Tibial nerve (tissue), 4 donors: ENCODE measurements around the gene SYNM. TPM values are rescaled to one million over a fixed set of nuclear protein-coding genes. Genes with fewer than 3 reads are reported as not detected.

Experiments used
- DNase-seq, 2 donors: peaks; one replicate each; pipeline ENCODE4 v3.0.0-alpha.2; 2019; ENCODE audit warnings: low spot score in 2 of 2
- H3K27ac ChIP-seq, 4 donors: fragments of 200-600 bp; sonication (generic) in 3 of 4; one replicate each; pipeline ENCODE4 v1.5.1; 2017 to 2019; ENCODE audit warnings: mild to moderate bottlenecking in 1 of 4
- H3K27me3 ChIP-seq, 2 donors: fragments of 200-600 bp; sonication (generic) in 1 of 2; one replicate each; pipeline versions ENCODE4 v1.5.1 to v1.6.0; 2017 to 2019
- H3K36me3 ChIP-seq, 3 donors: fragments of 200-600 bp; sonication (generic); one replicate each; pipeline ENCODE4 v1.5.1; 2018 to 2019
- H3K4me1 ChIP-seq, 4 donors: fragments of 200-600 bp; sonication (generic) in 3 of 4; one replicate each; pipeline ENCODE4 v1.5.1; 2017 to 2019
- H3K4me3 ChIP-seq, 4 donors: fragments of 200-600 bp; sonication (generic) in 3 of 4; one replicate each; pipeline ENCODE4 v1.5.1; 2017 to 2019; ENCODE audit warnings: mild to moderate bottlenecking in 1 of 4, moderate library complexity in 1 of 4
- H3K9me3 ChIP-seq, 4 donors: fragments of 200-600 bp; sonication (generic) in 3 of 4; one replicate each; pipeline ENCODE4 v1.5.1; 2017 to 2019
- CTCF ChIP-seq, 5 experiments: fragments of 200-600 bp in 3 of 5; fragments of 450-650 bp in 2 of 5; sonication (generic) in 3 of 5; IDR thresholded peaks; one replicate each; pipeline ENCODE4 v1.5.1; 2016 to 2019; ENCODE audit warnings: antibody characterized with exemption in 5 of 5, mild to moderate bottlenecking in 3 of 5, moderate library complexity in 2 of 5
- EP300 ChIP-seq, 2 donors: sonication (generic); formaldehyde crosslinking; IDR thresholded peaks; one replicate each; pipeline ENCODE4 v1.6.1; 2017; ENCODE audit warnings: antibody characterized with exemption in 2 of 2, mild to moderate bottlenecking in 1 of 2
- POLR2A ChIP-seq, 2 donors: fragments of 450-650 bp; IDR thresholded peaks; one replicate each; pipeline ENCODE4 v1.6.1; 2017; ENCODE audit warnings: antibody characterized with exemption in 2 of 2, mild to moderate bottlenecking in 2 of 2, moderate library complexity in 2 of 2
- WGBS, 2 donors: methylation state at CpG; one replicate each; pipeline ENCODE4 v1.1.5; 2018; 5-methylcytosine and 5-hydroxymethylcytosine counted together
- total RNA-seq, 4 donors: library from RNA; depleted of rRNA; stranded (reverse); fragments of >200 nt; gene quantifications; one replicate each; pipeline ENCODE4 v1.1.0, GENCODE V29; 2016

SYNM gene
- total RNA-seq, 4 donors from 2014 or later, result 26.4 to 47.0 (median 29.6) TPM

GRCh38 chr15:99131441-99132023, 26.7 kb downstream of the SYNM start:
- no peak for DNase-seq
- Histone ChIP-seq H3K4me1 (peaks cover 0 to 28% (median 3%) of the 10 kb centered on the region in 4 donors), H3K27me3 (no peaks in the 10 kb centered on the region), H3K9me3 (no peaks in the 10 kb centered on the region), H3K27ac (no peak overlapping the region), H3K36me3 (peaks cover 0 to 53% (median 0%) of the 10 kb centered on the region in 3 donors), H3K4me3 (no peak overlapping the region)
- 89 to 90% methylated on average over 24 to 25 of the region's 25 CpGs for WGBS, 2 donors
- TF ChIP-seq EP300 (IDR thresholded peaks at IDR 0.05), result no peak
- TF ChIP-seq CTCF (IDR thresholded peaks at IDR 0.05), result no peak
- TF ChIP-seq POLR2A (IDR thresholded peaks at IDR 0.05), result no peak

- Histone ChIP-seq H3K27ac (no peak overlapping the region), H3K9me3 (no peaks in the 10 kb centered on the region), H3K36me3 (peaks cover 0 to 58% (median 0%) of the 10 kb centered on the region in 3 donors), H3K27me3 (no peaks in the 10 kb centered on the region), H3K4me3 (no peak overlapping the region), H3K4me1 (peaks cover 0 to 28% (median 3%) of the 10 kb centered on the region in 4 donors)
- DNase-seq, result no peak
- TF ChIP-seq EP300 (IDR thresholded peaks at IDR 0.05), result no peak
- no peak for TF ChIP-seq CTCF (IDR thresholded peaks at IDR 0.05)
- TF ChIP-seq POLR2A (IDR thresholded peaks at IDR 0.05), result no peak
- 97 to 98% methylated on average over 4 of the region's 4 CpGs for WGBS, 2 donors
These were observed 27.2 kb downstream of the SYNM start for GRCh38 chr15:99132122-99132521.

- Histone ChIP-seq H3K4me1 (peaks cover 0 to 28% (median 3%) of the 10 kb centered on the region in 4 donors), H3K36me3 (peaks cover 0 to 65% (median 0%) of the 10 kb centered on the region in 3 donors)
- TF ChIP-seq CTCF (IDR thresholded peaks at IDR 0.05) (no peak), EP300 (IDR thresholded peaks at IDR 0.05) (no peak), POLR2A (IDR thresholded peaks at IDR 0.05) (no peak)
These were observed 27.9 kb downstream of the SYNM start for GRCh38 chr15:99132634-99133287.

DNA sequence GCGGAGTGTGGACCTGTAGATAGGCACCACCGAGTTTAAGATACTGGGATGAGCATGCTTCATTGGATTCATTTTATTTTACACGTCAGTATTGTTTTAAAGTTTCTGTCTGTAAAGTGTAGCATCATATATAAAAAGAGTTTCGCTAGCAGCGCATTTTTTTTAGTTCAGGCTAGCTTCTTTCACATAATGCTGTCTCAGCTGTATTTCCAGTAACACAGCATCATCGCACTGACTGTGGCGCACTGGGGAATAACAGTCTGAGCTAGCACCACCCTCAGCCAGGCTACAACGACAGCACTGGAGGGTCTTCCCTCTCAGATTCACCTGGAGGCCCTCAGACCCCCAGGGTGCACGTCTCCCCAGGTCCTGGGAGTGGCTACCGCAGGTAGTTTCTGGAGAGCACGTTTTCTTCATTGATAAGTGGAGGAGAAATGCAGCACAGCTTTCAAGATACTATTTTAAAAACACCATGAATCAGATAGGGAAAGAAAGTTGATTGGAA, 29.5 kb downstream of the SYNM start:
- TF ChIP-seq EP300 (IDR thresholded peaks at IDR 0.05) (no peak), POLR2A (IDR thresholded peaks at IDR 0.05) (no peak), CTCF (IDR thresholded peaks at IDR 0.05) (no peak)
- no peak for DNase-seq
- peaks cover 0 to 74% (median 0%) of the 10 kb centered on the region in 3 donors for H3K36me3 ChIP-seq
- peaks cover 0 to 28% (median 3%) of the 10 kb centered on the region in 4 donors for H3K4me1 ChIP-seq
- WGBS, 2 donors, result 88 to 89% methylated on average over 11 of the region's 11 CpGs
- H3K27me3 ChIP-seq, result no peaks in the 10 kb centered on the region
- H3K27ac ChIP-seq, result peak overlapping the region in 2 of 4 donors; percentile 47 to 65
- no peak overlapping the region for H3K4me3 ChIP-seq
- H3K9me3 ChIP-seq, result no peaks in the 10 kb centered on the region

More at GRCh38 chr15:99132634-99133287, 27.9 kb downstream of the SYNM start:
- Histone ChIP-seq H3K9me3 (no peaks in the 10 kb centered on the region), H3K27ac (no peak overlapping the region), H3K4me3 (no peak overlapping the region), H3K27me3 (no peaks in the 10 kb centered on the region)
- 84 to 87% methylated on average over 18 of the region's 18 CpGs for WGBS, 2 donors
- no peak for DNase-seq

- Histone ChIP-seq H3K36me3 (peaks cover 0 to 66% (median 0%) of the 10 kb centered on the region in 3 donors), H3K4me3 (no peak overlapping the region), H3K4me1 (peaks cover 0 to 28% (median 3%) of the 10 kb centered on the region in 4 donors), H3K27ac (peak overlapping the region in 2 of 4 donors; percentile 47 to 65), H3K27me3 (no peaks in the 10 kb centered on the region), H3K9me3 (no peaks in the 10 kb centered on the region)
- 31 to 46% methylated on average over 4 of the region's 4 CpGs for WGBS, 2 donors
- TF ChIP-seq CTCF (IDR thresholded peaks at IDR 0.05), result no peak
- peak in 1 of 2 donors; percentile 31 for TF ChIP-seq EP300 (IDR thresholded peaks at IDR 0.05)
- no peak for DNase-seq
These were observed 30.3 kb downstream of the SYNM start for GRCh38 chr15:99135194-99135593.
